CD4-positive, alpha-beta T cell treated with Interleukin-12 subunit alpha and Interleukin-12 subunit beta, for 1 hour (primary cell): ENCODE results near the gene STPG3.
A peak's percentile ranks its signal among the peaks of the same experiment; 100 is the strongest.

ENCODE experiments used
- DNase-seq: peaks from one replicate; pipeline ENCODE4 v3.0.0-alpha.2; 2020

Gene STPG3

GRCh38 chr9:137281345-137282116 is 30.4 kb downstream of the STPG3 start:
- no peak for DNase-seq

- no peak for DNase-seq
Measured at GRCh38 chr9:137286975-137287383, 35.9 kb downstream of the STPG3 start.

GRCh38 chr9:137293094-137293481 is 42.0 kb downstream of the STPG3 start:
- DNase-seq = no peak

GRCh38 chr9:137293482-137294090 is 42.5 kb downstream of the STPG3 start:
- no peak for DNase-seq

GRCh38 chr9:137294091-137294680 is 43.1 kb downstream of the STPG3 start:
- DNase-seq = no peak

GRCh38 chr9:137294681-137295237 is 43.7 kb downstream of the STPG3 start:
- DNase-seq = no peak

- peak; percentile 55 for DNase-seq
Measured at GRCh38 chr9:137295238-137295811, 44.2 kb downstream of the STPG3 start.

GRCh38 chr9:137295849-137296669 is 45.0 kb downstream of the STPG3 start:
- no peak for DNase-seq

GRCh38 chr9:137296670-137297664 is 45.9 kb downstream of the STPG3 start:
- no peak for DNase-seq

- DNase-seq = no peak
Measured at GRCh38 chr9:137297966-137298365, 46.9 kb downstream of the STPG3 start.

GRCh38 chr9:137298401-137299202 is 47.5 kb downstream of the STPG3 start:
- no peak for DNase-seq

GRCh38 chr9:137299203-137299565 is 48.1 kb downstream of the STPG3 start:
- DNase-seq = no peak

- no peak for DNase-seq
Measured at GRCh38 chr9:137299938-137300337, 48.9 kb downstream of the STPG3 start.

- no peak for DNase-seq
Measured at GRCh38 chr9:137300567-137301080, 49.5 kb downstream of the STPG3 start.

- no peak for DNase-seq
Measured at GRCh38 chr9:137301081-137301947, 50.2 kb downstream of the STPG3 start.

- DNase-seq = peak; percentile 93
Measured at GRCh38 chr9:137302118-137302448, 51.0 kb downstream of the STPG3 start, which contains the start of gene NRARP. TSS of gene NRARP (minus strand) at chr9:137302271. CDS start at chr9:137301928, 343 bp downstream.

- no peak for DNase-seq
Measured at GRCh38 chr9:137302449-137303150, 51.5 kb downstream of the STPG3 start.
